Measurements from ENCODE around the gene TACSTD2. TPM values are rescaled to one million over a fixed set of nuclear protein-coding genes. Genes with fewer than 3 reads are reported as not detected.
A peak's percentile ranks its signal among the peaks of the same experiment; 100 is the strongest.

The TACSTD2 gene
- total RNA-seq, 1 donor, result under 0.01 TPM

DNA sequence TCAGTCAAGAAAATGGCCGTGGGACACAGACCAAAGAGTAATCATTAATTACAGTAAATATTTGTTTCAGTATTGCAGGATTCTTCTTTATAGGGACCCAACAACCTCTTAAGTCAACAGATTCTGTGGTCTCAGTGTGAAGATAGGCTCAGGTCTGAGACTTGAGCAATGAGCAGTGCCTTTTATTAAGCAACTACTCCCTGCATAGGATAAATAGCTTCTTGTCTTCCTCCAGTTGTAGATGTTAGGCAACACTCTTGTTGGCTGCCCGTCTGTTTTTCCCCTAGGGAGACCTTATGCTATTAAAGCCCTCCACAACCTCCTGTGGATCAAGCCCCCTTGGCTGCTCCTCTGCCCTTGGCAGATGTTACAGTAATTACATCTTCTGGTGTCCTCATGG, 28.7 kb downstream of the TACSTD2 start:
- no peaks in the 10 kb centered on the region for H3K9me3 ChIP-seq (ENCODE audit: low read depth, low read length)
- no peak for DNase-seq (ENCODE audit: insufficient read length, low spot score, missing footprints)
- H3K4me1 ChIP-seq (ENCODE audit: insufficient read depth, low read length), result peaks cover 6% of the 10 kb centered on the region
- H2AFZ ChIP-seq (ENCODE audit: low read length), result no peak overlapping the region
- peaks cover 3% of the 10 kb centered on the region for H3K79me2 ChIP-seq (ENCODE audit: insufficient read depth, low read length)
- H3K4me2 ChIP-seq (ENCODE audit: insufficient read depth, low read length), result no peak overlapping the region
- no peak overlapping the region for H3K27ac ChIP-seq (ENCODE audit: low read depth, low read length)
- no peaks in the 10 kb centered on the region for H4K20me1 ChIP-seq (ENCODE audit: insufficient read depth, low read length)
- TF ChIP-seq, protein P1, sequence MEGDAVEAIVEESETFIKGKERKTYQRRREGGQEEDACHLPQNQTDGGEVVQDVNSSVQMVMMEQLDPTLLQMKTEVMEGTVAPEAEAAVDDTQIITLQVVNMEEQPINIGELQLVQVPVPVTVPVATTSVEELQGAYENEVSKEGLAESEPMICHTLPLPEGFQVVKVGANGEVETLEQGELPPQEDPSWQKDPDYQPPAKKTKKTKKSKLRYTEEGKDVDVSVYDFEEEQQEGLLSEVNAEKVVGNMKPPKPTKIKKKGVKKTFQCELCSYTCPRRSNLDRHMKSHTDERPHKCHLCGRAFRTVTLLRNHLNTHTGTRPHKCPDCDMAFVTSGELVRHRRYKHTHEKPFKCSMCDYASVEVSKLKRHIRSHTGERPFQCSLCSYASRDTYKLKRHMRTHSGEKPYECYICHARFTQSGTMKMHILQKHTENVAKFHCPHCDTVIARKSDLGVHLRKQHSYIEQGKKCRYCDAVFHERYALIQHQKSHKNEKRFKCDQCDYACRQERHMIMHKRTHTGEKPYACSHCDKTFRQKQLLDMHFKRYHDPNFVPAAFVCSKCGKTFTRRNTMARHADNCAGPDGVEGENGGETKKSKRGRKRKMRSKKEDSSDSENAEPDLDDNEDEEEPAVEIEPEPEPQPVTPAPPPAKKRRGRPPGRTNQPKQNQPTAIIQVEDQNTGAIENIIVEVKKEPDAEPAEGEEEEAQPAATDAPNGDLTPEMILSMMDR (IDR thresholded peaks at IDR 0.05; ENCODE audit: extremely low read depth, low read depth, low read length), result no peak
- peaks cover 4% of the 10 kb centered on the region for H3K27me3 ChIP-seq (ENCODE audit: insufficient read depth, low read length)
- H3K4me3 ChIP-seq (ENCODE audit: insufficient read depth, low read length), result no peak overlapping the region
- no peaks in the 10 kb centered on the region for H3K36me3 ChIP-seq (ENCODE audit: insufficient read depth, low read length)

DNA sequence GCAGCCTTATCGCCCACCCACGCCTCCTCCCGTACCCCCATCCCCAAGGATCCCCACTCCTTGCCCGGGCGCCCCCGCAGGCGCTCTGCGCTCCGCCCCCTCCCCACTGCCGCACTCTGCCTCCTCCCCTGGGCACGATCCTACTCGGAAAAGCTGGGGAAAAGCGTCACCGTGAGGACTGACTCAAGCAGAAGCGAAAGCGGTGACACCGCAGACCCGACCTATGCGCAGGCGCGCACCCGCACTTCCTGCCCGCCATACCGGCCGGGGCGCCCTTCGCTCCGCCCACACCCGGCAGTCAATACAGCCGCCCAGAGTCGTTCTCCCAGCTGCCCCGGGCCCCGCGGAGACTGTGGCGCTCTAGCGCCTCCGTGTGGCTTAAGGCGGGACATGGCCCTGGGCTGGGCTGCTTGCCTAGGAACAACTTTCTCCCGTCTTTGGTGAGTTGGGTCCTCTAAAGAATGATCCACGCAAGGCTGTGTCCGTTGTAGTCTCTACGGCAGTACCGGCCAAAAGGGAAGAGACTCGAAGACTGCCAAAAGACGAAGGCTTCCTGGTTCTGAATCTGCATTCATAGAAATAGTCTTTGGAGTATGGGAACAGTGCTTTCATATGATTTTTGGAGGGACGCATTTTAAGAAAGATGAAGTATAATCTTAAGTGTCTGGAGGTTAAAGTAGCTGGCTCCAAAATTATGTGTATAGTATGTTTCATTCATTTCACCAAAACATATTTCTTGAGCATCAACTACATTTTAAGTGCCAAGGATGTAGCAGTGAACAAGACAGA, 30.3 kb downstream of the TACSTD2 start, which contains the start of gene OMA1:
OMA1 (minus strand) TSS at position 207 of the 789 bp plus-strand sequence. CDS start 7,432 bp downstream, outside the sequence.
- peak within 1 kb of the TSS; percentile 98 for H2AFZ ChIP-seq (ENCODE audit: low read length)
- no peaks in the 10 kb centered on the region for H3K9me3 ChIP-seq (ENCODE audit: low read depth, low read length)
- TF ChIP-seq, protein P1 (IDR thresholded peaks at IDR 0.05; ENCODE audit: extremely low read depth, low read depth, low read length), result peak; percentile 96
- peak; percentile 98 for DNase-seq (ENCODE audit: insufficient read length, low spot score, missing footprints)
- no peaks in the 10 kb centered on the region for H4K20me1 ChIP-seq (ENCODE audit: insufficient read depth, low read length)
- peak within 1 kb of the TSS; percentile 83 for H3K4me3 ChIP-seq (ENCODE audit: insufficient read depth, low read length)
- peaks cover 6% of the 10 kb centered on the region for H3K4me1 ChIP-seq (ENCODE audit: insufficient read depth, low read length)
- peak within 1 kb of the TSS; percentile 96 for H3K4me2 ChIP-seq (ENCODE audit: insufficient read depth, low read length)
- no peaks in the 10 kb centered on the region for H3K36me3 ChIP-seq (ENCODE audit: insufficient read depth, low read length)
- H3K27me3 ChIP-seq (ENCODE audit: insufficient read depth, low read length), result peaks cover 4% of the 10 kb centered on the region
- H3K27ac ChIP-seq (ENCODE audit: low read depth, low read length), result peak within 1 kb of the TSS; percentile 98
- peaks cover 3% of the 10 kb centered on the region for H3K79me2 ChIP-seq (ENCODE audit: insufficient read depth, low read length)

DNA sequence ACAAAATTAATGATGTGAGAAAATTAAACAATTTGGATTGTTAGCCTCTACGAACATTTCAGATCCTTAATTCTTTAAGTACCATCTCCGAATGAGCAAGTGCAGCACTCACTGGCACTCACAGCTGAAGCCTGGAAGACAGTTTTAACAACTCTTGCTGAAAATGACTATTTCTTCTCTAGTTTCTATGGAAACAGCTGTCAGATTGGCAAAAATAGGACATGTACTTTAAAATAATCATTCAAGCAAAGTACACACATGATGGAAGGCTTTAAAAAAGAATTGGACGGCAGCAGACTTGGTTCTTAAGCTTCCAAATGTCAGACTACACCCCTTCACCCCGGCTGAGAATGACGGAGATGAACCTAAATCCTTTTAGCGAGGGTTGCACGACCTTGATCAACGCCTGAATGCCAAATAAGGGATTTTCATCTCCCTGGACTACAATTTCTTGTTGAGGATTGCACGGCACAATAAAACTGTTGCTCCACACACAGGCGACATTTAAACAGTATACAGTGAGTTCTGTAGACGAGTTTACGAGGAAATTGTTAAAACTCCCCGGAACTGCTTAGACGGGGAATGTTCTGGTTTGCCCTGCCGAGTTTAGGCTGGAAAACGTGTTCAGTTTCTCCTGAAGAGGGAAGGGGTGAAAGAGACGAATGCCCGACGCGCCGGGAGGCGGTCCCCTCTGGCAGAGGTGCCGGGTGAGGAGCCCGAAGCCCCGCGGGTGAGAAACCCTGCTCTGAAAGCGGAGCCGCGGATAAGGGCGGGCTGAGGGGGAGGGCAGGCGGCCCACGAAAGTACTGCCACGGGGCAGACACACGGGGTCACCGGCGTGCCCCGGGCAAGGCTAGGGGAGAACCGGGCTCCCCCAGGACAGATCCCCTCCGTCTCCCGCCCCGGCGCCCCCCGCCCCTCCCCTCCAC, 31.2 kb downstream of the TACSTD2 start:
- H3K27me3 ChIP-seq (ENCODE audit: insufficient read depth, low read length), result peaks cover 4% of the 10 kb centered on the region
- peaks cover 3% of the 10 kb centered on the region for H3K79me2 ChIP-seq (ENCODE audit: insufficient read depth, low read length)
- H3K9me3 ChIP-seq (ENCODE audit: low read depth, low read length), result no peaks in the 10 kb centered on the region
- H3K27ac ChIP-seq (ENCODE audit: low read depth, low read length), result peak overlapping the region; percentile 98
- DNase-seq (ENCODE audit: insufficient read length, low spot score, missing footprints), result peak; percentile 81
- peak overlapping the region; percentile 96 for H3K4me2 ChIP-seq (ENCODE audit: insufficient read depth, low read length)
- no peaks in the 10 kb centered on the region for H3K36me3 ChIP-seq (ENCODE audit: insufficient read depth, low read length)
- H2AFZ ChIP-seq (ENCODE audit: low read length), result peak overlapping the region; percentile 86
- H4K20me1 ChIP-seq (ENCODE audit: insufficient read depth, low read length), result no peaks in the 10 kb centered on the region
- peaks cover 6% of the 10 kb centered on the region for H3K4me1 ChIP-seq (ENCODE audit: insufficient read depth, low read length)
- TF ChIP-seq, protein P1 (IDR thresholded peaks at IDR 0.05; ENCODE audit: extremely low read depth, low read depth, low read length), result no peak
- peak overlapping the region; percentile 83 for H3K4me3 ChIP-seq (ENCODE audit: insufficient read depth, low read length)
